GM10266 (cell line): ENCODE results near the gene DGLUCY.
"Not testable (repeated sequence)": the region's sequence is repeated elsewhere in the genome, so short reads cannot be mapped to it uniquely, and the experiment has no call there.

Source experiments
- DNase-seq: peaks from one replicate; pipeline ENCODE4 v3.0.0; 2012; ENCODE audit errors: extremely low spot score
- TF ChIP-seq, protein P1 (sequence below): IDR thresholded peaks from 2 replicates; pipeline ENCODE4 v1.5.1; 2012; ENCODE audit warnings: mild to moderate bottlenecking, low read depth; ENCODE audit not compliant: control insufficient read depth, insufficient read depth; ENCODE audit errors: missing control alignments

The DGLUCY gene

GRCh38 chr14:91149462-91149861 lies 35.6 kb downstream of the DGLUCY start:
- TF ChIP-seq, protein P1, sequence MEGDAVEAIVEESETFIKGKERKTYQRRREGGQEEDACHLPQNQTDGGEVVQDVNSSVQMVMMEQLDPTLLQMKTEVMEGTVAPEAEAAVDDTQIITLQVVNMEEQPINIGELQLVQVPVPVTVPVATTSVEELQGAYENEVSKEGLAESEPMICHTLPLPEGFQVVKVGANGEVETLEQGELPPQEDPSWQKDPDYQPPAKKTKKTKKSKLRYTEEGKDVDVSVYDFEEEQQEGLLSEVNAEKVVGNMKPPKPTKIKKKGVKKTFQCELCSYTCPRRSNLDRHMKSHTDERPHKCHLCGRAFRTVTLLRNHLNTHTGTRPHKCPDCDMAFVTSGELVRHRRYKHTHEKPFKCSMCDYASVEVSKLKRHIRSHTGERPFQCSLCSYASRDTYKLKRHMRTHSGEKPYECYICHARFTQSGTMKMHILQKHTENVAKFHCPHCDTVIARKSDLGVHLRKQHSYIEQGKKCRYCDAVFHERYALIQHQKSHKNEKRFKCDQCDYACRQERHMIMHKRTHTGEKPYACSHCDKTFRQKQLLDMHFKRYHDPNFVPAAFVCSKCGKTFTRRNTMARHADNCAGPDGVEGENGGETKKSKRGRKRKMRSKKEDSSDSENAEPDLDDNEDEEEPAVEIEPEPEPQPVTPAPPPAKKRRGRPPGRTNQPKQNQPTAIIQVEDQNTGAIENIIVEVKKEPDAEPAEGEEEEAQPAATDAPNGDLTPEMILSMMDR = no peak
- DNase-seq = no peak

GRCh38 chr14:91152499-91152898 lies 38.6 kb downstream of the DGLUCY start:
- no peak for DNase-seq
- TF ChIP-seq, protein P1 = no peak

- no peak for DNase-seq
- TF ChIP-seq, protein P1 = no peak
Observed at GRCh38 chr14:91153360-91153759, 39.5 kb downstream of the DGLUCY start.

GRCh38 chr14:91154851-91155625 lies 41.2 kb downstream of the DGLUCY start:
- DNase-seq = no peak
- TF ChIP-seq, protein P1 = no peak

- no peak for DNase-seq
- TF ChIP-seq, protein P1 = no peak
Observed at GRCh38 chr14:91155626-91156089, 41.8 kb downstream of the DGLUCY start.

DNA sequence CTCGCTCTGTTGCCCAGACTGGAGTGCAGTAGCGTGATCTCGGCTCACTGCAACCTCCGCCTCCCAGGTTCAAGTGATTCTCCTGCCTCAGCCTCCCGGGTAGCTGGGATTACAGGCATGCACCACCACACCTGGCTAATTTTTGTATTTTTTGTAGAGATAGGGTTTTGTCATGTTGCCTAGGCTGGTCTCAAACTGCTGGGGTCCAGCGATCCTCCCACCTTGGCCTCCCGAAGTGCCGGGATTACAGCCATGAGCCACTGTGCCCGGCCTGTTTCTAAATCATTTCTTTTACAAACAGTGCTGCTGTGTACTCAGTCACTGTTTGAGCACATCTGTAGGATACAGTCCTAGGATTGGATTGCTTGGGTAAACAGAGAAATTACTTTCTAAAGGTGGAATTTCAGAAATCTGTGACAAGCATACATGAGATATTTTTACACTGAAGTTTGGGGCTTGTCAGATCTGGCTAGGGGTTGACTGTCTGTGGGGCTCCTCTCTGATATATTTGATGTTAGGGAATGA lies 42.3 kb downstream of the DGLUCY start:
- DNase-seq = not testable (repeated sequence)

DNA sequence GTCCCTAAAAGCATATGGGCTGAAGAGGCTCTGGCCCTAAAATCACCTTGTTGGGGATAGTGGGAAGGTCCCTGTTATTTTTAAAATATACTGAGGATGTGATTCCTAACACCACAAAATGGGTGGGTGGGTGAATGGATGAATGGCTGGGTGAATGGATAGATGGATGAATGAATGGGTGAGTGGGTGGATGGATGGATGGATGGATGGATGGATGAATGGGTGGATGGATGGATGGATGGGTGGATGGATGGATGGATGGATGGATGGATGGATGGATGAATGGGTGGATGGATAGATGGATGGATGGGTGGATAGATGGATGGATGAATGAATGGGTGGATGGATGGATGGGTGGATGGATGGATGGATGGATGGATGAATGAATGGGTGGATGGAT lies 43.0 kb downstream of the DGLUCY start:
- DNase-seq = not testable (repeated sequence)

DNA sequence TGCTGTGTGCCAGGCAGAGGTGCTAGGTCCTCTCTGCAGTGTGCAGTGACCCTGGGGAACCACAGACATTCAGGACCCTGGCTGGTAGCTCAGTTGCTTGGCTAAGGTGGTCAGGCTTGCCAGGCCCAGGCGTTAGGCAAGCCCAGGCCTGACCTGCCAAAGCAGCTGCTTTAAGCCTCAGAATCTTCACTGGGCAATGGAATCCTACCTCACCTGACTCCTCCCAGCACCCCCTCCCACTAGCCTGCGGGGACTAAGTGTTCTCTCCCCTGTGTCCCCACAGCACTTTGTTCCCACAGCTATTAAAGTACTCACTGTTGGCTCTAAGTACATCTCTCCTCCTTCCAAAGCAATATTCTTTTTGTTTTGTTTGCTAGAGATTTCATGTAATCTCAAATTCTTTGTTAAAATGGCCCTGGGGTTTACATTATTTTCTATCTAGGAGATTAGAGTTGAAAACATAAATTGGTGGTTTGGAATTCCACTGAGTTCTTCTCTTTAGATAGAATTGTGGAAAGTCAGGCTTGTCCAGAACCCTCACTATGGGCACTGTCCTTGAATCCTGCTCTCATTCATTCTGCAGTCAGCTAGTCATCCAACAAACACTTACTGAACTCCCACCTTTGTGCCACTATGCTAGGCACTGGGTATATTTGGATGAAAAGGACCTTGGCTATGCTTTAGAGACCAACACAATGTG lies 44.4 kb downstream of the DGLUCY start:
- DNase-seq = no peak
- TF ChIP-seq, protein P1 = no peak
